Testis (tissue), 2 donors: Measurements from ENCODE around the gene E2F3.

Experiments used
- POLR2A ChIP-seq: fragments of 450-650 bp; IDR thresholded peaks from one replicate; pipeline ENCODE4 v1.6.1; 2017; ENCODE audit warnings: antibody characterized with exemption, mild to moderate bottlenecking, moderate library complexity
- TF ChIP-seq, protein P1 (sequence below), 3 experiments: fragments of 450-650 bp in 2 of 3; fragments of 200-600 bp in 1 of 3; sonication (generic) in 1 of 3; IDR thresholded peaks; one replicate each; pipeline ENCODE4 v1.5.1; 2016 to 2019; ENCODE audit warnings: antibody characterized with exemption in 3 of 3, mild to moderate bottlenecking in 2 of 3, moderate library complexity in 1 of 3

DNA sequence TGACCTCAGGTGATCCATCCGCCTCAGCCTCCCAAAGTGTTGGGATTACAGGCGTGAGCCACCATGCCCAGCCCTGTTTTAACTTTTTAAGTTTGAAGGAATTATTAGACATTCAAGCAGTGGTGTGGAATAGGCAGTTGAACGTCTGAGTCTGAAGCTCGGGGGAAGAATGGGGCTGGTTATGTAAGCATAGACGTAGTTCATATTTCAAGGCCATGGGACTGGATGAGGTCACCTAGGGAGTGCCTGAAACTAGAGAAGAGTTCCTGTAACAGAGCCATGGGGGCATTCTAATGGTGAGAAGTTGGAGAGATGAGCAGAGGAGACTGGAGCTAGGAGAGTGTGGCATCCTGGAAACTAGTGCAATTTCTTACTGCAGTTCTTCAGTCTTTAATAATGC is 139.0 kb downstream of the E2F3 start:
- TF ChIP-seq, protein P1, sequence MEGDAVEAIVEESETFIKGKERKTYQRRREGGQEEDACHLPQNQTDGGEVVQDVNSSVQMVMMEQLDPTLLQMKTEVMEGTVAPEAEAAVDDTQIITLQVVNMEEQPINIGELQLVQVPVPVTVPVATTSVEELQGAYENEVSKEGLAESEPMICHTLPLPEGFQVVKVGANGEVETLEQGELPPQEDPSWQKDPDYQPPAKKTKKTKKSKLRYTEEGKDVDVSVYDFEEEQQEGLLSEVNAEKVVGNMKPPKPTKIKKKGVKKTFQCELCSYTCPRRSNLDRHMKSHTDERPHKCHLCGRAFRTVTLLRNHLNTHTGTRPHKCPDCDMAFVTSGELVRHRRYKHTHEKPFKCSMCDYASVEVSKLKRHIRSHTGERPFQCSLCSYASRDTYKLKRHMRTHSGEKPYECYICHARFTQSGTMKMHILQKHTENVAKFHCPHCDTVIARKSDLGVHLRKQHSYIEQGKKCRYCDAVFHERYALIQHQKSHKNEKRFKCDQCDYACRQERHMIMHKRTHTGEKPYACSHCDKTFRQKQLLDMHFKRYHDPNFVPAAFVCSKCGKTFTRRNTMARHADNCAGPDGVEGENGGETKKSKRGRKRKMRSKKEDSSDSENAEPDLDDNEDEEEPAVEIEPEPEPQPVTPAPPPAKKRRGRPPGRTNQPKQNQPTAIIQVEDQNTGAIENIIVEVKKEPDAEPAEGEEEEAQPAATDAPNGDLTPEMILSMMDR (IDR thresholded peaks at IDR 0.05), result no peak
- no peak for TF ChIP-seq POLR2A
